PC-3 (cell line): ENCODE results near the gene SERTAD1.

Experiments
- EZH2 ChIP-seq: fragments of 300-600 bp; sonication (generic); IDR thresholded peaks from one replicate; pipeline ENCODE4 v1.6.1; 2017; ENCODE audit warnings: antibody characterized with exemption, mild to moderate bottlenecking, low read length; ENCODE audit not compliant: unreplicated experiment
- TF ChIP-seq, protein P1 (sequence below): fragments of 300-600 bp; sonication (generic); conservative IDR thresholded peaks from 2 replicates; pipeline ENCODE4 v1.5.1; 2017; ENCODE audit warnings: antibody characterized with exemption, low read depth, mild to moderate bottlenecking, low read length

DNA sequence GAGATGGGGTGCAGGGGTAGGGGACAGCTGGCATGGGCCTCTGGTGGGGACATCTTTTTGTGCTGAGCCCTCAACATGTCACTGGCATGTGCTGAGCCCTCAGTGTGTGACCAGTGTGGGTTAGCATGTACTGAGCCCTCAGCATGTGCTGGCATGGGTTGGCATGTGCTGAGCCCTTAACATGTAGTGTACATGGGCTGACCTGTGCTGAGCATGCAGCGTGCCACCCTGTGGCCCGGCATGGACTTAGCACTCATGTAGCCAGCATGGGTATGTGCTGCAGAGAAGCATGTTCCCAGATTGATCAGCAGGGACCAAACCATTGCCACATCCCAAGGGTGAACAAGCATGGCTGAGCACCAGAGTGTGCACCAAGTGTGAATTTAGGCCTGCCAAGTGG, 47.3 kb downstream of the SERTAD1 start:
- TF ChIP-seq, protein P1, sequence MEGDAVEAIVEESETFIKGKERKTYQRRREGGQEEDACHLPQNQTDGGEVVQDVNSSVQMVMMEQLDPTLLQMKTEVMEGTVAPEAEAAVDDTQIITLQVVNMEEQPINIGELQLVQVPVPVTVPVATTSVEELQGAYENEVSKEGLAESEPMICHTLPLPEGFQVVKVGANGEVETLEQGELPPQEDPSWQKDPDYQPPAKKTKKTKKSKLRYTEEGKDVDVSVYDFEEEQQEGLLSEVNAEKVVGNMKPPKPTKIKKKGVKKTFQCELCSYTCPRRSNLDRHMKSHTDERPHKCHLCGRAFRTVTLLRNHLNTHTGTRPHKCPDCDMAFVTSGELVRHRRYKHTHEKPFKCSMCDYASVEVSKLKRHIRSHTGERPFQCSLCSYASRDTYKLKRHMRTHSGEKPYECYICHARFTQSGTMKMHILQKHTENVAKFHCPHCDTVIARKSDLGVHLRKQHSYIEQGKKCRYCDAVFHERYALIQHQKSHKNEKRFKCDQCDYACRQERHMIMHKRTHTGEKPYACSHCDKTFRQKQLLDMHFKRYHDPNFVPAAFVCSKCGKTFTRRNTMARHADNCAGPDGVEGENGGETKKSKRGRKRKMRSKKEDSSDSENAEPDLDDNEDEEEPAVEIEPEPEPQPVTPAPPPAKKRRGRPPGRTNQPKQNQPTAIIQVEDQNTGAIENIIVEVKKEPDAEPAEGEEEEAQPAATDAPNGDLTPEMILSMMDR, result no peak
- no peak for TF ChIP-seq EZH2
